Activated CD4-positive, alpha-beta memory T cell treated with anti-CD3 and anti-CD28 coated beads, Interleukin-2, amount 10 ng/mL, durations not matched to agents 7 days and 5 days (primary cell): Measurements from ENCODE around the gene COL11A2. TPM values are rescaled to one million over a fixed set of nuclear protein-coding genes. Genes with fewer than 3 reads are reported as not detected.

Experiments used
- CTCF ChIA-PET: fragments of 350-600 bp; sonication (Branson Sonifier 250); formaldehyde crosslinking; loops from one replicate; lab custom pipeline; 2021; ENCODE audit warnings: antibody characterized with exemption, inconsistent platforms; lab: Charles Lee
- POLR2A ChIA-PET: fragments of 350-600 bp; sonication (Branson Sonifier 250); formaldehyde crosslinking; loops from one replicate; lab custom pipeline; 2021; ENCODE audit warnings: antibody characterized with exemption; lab: Charles Lee
- DNase-seq: peaks from one replicate; pipeline ENCODE4 v3.0.0-alpha.2; 2020
- H3K27ac Mint-ChIP-seq: one replicate; pipeline ENCODE4 v1.8.0; 2021; ENCODE audit warnings: mild to moderate bottlenecking, mixed read lengths
- H3K27me3 Mint-ChIP-seq: one replicate; pipeline ENCODE4 v1.8.0; 2021; ENCODE audit warnings: mixed read lengths
- H3K36me3 Mint-ChIP-seq: one replicate; pipeline ENCODE4 v1.8.0; 2021; ENCODE audit warnings: low read depth, mixed read lengths
- H3K4me1 Mint-ChIP-seq: one replicate; pipeline ENCODE4 v1.8.0; 2021; ENCODE audit warnings: mixed read lengths
- H3K4me3 Mint-ChIP-seq: one replicate; pipeline ENCODE4 v1.8.0; 2021; ENCODE audit warnings: mild to moderate bottlenecking, mixed read lengths
- H3K9me3 Mint-ChIP-seq: one replicate; pipeline ENCODE4 v1.8.0; 2021; ENCODE audit warnings: mixed read lengths
- total RNA-seq, 2 experiments: library from RNA; stranded (reverse); gene quantifications; one replicate each; pipeline ENCODE4 v1.2.3, GENCODE V29; 2021

Gene COL11A2
- total RNA-seq, 2 experiments from 2014 or later: 0.53 to 0.60 TPM

DNA sequence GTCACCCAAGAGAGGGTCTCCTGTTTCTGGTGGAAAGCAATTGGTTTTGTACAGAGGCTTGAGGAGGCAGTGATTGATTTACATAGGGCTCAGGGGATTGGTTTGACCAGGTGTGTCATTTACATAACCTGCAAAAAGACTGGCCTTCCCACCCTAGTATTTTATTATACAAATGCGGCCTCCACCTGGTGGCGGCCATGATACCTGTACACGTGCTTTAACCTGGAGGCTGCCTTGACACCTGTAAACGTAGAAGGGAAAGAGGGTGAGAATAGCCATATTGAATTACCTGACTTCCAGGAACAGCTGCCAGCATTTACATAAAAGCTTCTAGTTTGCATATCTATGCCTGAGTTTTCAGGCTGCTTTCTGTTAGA, 67.8 kb downstream of the COL11A2 start:
- no peaks in the 10 kb centered on the region for H3K36me3 Mint-ChIP-seq
- peaks cover 25% of the 10 kb centered on the region for H3K4me1 Mint-ChIP-seq
- H3K27ac Mint-ChIP-seq: no peak overlapping the region
- CTCF ChIA-PET: interaction anchor here (0.7 to 5.9 kb wide), 5 partner anchors 11 to 123 kb away, joined by 3 to 62 read pairs (median 9); partner anchors contain the start of gene HLA-DPB1
- peaks cover 29% of the 10 kb centered on the region for H3K27me3 Mint-ChIP-seq
- H3K9me3 Mint-ChIP-seq: peaks cover 2% of the 10 kb centered on the region
- POLR2A ChIA-PET: no interaction called here
- no peak for DNase-seq
- H3K4me3 Mint-ChIP-seq: no peak overlapping the region

GRCh38 chr6:33123732-33124524, 68.3 kb downstream of the COL11A2 start:
- Mint-ChIP-seq H3K36me3 (no peaks in the 10 kb centered on the region), H3K4me3 (no peak overlapping the region), H3K27ac (no peak overlapping the region), H3K9me3 (peaks cover 2% of the 10 kb centered on the region), H3K27me3 (peaks cover 35% of the 10 kb centered on the region), H3K4me1 (peaks cover 19% of the 10 kb centered on the region)
- CTCF ChIA-PET: interaction anchor here (0.7 to 5.9 kb wide), 6 partner anchors 10 to 124 kb away, joined by 3 to 62 read pairs (median 6); partner anchors contain the start of gene HLA-DPB1
- POLR2A ChIA-PET: no interaction called here
- DNase-seq: peak; percentile 45

DNA sequence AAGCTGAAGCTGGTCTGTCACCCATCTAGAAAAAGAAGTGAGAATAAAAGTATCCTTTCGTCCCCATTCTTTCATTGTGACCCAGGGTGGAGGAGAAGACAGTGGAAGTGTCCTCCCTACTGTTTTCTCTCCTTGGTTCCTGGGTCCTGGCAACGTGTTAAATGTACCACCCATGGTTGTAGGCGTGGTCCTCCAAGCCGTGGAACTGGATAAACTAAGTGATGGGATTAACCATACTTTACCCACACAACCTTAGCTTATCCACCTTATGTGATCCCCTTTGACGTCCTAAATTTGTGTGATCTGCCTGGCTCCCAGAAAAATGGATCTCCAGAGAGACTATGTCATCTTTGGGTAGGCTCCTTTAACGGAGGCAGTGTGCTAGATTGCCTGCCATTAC, 69.1 kb downstream of the COL11A2 start:
- H3K4me1 Mint-ChIP-seq: peaks cover 11% of the 10 kb centered on the region
- H3K27ac Mint-ChIP-seq: no peak overlapping the region
- CTCF ChIA-PET: interaction anchor here (0.6 to 2.0 kb wide), 4 partner anchors 9 to 126 kb away, joined by 3 to 9 read pairs (median 4); no protein-coding TSS in a partner anchor
- no peak for DNase-seq
- H3K4me3 Mint-ChIP-seq: no peak overlapping the region
- no peaks in the 10 kb centered on the region for H3K36me3 Mint-ChIP-seq
- POLR2A ChIA-PET: no interaction called here
- H3K9me3 Mint-ChIP-seq: peaks cover 2% of the 10 kb centered on the region
- peaks cover 40% of the 10 kb centered on the region for H3K27me3 Mint-ChIP-seq

DNA sequence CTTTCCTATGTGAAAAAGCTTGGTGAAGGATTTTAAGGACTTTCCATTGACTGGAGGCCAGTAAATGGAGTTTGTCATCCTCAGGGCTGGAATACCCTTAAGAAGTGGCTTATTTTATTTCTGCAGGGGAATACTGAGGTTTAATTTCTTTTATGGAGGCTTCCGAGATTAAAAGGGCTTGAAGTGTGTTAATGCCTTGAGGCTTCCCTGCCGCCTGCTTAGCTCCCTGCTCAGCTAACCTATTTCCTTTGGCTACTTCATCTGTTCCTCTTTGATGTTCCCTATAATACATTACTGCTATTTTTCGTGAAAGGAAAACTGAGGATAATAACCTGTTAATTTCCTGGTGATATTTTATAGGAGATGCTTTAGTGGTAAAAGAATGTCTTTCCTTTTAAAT, 72.3 kb downstream of the COL11A2 start:
- no peak overlapping the region for H3K4me3 Mint-ChIP-seq
- H3K27ac Mint-ChIP-seq: no peak overlapping the region
- H3K36me3 Mint-ChIP-seq: no peaks in the 10 kb centered on the region
- ChIA-PET CTCF (interaction anchor here (0.6 to 5.7 kb wide), 9 partner anchors 16 to 883 kb away, joined by 3 to 36 read pairs (median 3); no protein-coding TSS in a partner anchor), POLR2A (interaction anchor here (2.6 kb wide), 1 partner anchor 129 kb away, joined by 13 read pairs; no protein-coding TSS in a partner anchor)
- peaks cover 10% of the 10 kb centered on the region for H3K4me1 Mint-ChIP-seq
- DNase-seq: no peak
- H3K27me3 Mint-ChIP-seq: peaks cover 62% of the 10 kb centered on the region
- H3K9me3 Mint-ChIP-seq: peaks cover 2% of the 10 kb centered on the region

DNA sequence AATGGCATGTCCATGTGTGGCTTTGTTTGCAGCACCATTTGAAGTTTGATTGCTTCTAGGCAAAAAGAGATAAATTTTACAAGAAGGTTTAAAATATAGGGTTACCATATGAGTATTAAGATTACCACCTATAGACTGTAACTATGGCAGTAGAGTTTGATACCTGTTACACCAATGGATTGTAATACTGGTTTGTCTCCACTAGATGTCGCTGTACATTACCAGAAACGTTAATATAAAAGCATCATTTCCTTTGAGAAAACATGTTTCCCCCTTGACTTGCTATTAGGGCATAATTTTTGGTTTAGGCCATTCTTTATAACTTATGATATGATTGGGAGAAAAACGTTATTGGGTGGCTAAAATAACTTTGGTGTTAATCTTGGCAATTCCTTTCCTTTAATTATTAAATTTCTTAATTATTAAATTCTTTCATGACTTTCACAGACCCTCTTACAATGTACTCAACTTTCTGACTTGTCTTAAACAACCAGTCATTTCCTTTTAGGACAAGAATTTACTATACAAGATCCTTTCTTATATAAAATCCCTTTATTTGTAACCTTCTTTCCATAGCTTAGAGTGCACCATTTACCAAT, 73.6 kb downstream of the COL11A2 start:
- ChIA-PET CTCF (interaction anchor here (0.6 to 5.7 kb wide), 3 partner anchors 128 to 130 kb away, joined by 3 to 36 read pairs (median 4); no protein-coding TSS in a partner anchor), POLR2A (interaction anchor here (2.6 kb wide), 1 partner anchor 130 kb away, joined by 13 read pairs; no protein-coding TSS in a partner anchor)
- no peak overlapping the region for H3K27ac Mint-ChIP-seq
- no peaks in the 10 kb centered on the region for H3K36me3 Mint-ChIP-seq
- H3K4me1 Mint-ChIP-seq: peaks cover 10% of the 10 kb centered on the region
- no peak for DNase-seq
- H3K27me3 Mint-ChIP-seq: peaks cover 70% of the 10 kb centered on the region
- no peak overlapping the region for H3K4me3 Mint-ChIP-seq
- H3K9me3 Mint-ChIP-seq: no peaks in the 10 kb centered on the region

DNA sequence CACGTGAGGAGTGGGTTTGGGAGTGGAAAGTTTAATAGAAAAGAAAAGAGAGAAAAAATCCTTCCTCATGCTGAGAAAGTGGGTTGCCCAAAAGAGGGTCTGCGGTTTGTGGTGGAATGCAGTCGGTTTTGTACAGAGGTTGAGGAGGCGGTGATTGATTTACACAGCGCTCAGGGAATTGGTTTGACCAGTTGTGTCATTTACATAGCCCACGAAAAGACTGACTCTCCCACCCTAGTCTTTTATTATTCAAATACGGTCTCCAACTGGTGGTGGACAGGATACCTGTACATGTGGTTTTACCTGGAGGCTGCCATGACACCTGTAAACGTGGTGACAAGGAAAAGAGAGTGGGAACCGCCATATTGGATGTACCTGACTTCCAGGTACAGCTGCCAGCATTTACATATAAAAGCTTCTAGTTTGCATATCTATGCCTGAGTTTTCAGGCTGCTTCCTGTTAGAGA, 74.4 kb downstream of the COL11A2 start:
- H3K36me3 Mint-ChIP-seq: no peaks in the 10 kb centered on the region
- no peaks in the 10 kb centered on the region for H3K9me3 Mint-ChIP-seq
- POLR2A ChIA-PET: no interaction called here
- H3K27ac Mint-ChIP-seq: no peak overlapping the region
- CTCF ChIA-PET: interaction anchor here (0.9 to 5.7 kb wide), 3 partner anchors 18 to 131 kb away, joined by 3 to 36 read pairs (median 4); no protein-coding TSS in a partner anchor
- DNase-seq: no peak
- H3K27me3 Mint-ChIP-seq: peaks cover 77% of the 10 kb centered on the region
- H3K4me3 Mint-ChIP-seq: no peak overlapping the region
- peaks cover 10% of the 10 kb centered on the region for H3K4me1 Mint-ChIP-seq

DNA sequence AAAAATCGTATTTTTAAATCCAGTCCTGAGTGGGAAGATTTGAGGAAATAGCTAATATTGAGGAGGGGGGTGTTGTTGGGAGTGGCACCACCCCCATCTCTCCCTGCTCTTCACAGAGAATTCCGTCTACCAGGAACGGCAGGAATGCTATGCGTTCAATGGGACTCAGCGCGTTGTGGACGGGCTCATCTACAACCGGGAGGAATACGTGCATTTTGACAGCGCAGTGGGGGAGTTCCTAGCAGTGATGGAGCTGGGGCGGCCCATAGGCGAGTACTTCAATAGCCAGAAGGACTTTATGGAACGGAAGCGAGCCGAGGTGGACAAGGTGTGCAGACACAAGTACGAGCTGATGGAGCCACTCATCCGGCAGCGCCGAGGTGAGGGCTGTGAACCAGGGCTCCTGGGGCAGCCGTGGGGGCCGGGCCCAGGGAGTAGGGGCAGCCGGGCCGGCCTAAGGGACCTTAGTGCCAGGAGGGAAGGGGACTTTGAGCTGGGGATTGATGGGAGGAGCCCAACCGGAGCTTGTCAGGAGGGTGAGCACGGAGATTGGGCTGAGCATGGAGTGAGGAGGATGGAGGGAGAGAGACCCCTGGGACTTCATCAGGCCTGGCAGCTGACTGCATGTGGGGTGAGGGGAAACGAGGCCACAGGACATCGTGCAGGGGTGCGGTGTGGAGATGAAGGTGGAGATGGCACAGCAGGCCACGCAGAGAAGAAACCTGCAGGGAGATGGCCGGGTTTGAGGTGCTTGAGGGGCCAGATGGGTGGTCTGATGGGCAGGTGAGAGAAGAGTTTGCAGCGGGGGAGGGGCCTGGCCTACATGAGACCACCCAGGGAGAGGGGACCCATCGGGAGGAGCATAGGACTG, 75.2 kb downstream of the COL11A2 start:
- no peaks in the 10 kb centered on the region for H3K36me3 Mint-ChIP-seq
- H3K9me3 Mint-ChIP-seq: no peaks in the 10 kb centered on the region
- peaks cover 83% of the 10 kb centered on the region for H3K27me3 Mint-ChIP-seq
- POLR2A ChIA-PET: interaction anchor here (0.6 to 1.0 kb wide), 2 partner anchors 66 to 392 kb away, joined by 3 read pairs; no protein-coding TSS in a partner anchor
- peaks cover 10% of the 10 kb centered on the region for H3K4me1 Mint-ChIP-seq
- no peak overlapping the region for H3K4me3 Mint-ChIP-seq
- H3K27ac Mint-ChIP-seq: no peak overlapping the region
- CTCF ChIA-PET: interaction anchor here (0.8 to 5.7 kb wide), 3 partner anchors 11 to 132 kb away, joined by 3 to 36 read pairs (median 3); no protein-coding TSS in a partner anchor
- DNase-seq: no peak

DNA sequence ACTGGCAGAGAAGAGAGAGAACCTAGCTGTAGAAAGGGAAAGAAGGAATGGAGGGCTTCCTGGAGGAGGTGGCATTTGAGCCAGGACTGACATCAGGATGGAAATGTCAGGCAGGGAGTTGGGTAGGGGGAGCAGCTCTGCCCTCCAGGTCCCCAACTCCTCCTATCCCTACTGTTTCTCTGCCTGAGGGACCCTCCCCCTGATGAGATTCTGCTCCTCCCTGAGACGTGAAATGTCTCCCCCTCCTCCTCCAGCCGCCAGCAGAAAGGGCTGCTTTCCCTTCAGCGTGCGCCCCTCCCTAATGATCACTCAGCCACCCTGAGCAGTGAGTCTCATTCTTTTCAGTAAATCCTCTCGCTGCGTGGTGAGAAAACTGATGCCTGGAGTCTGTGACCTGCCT, 75.8 kb downstream of the COL11A2 start:
- DNase-seq: no peak
- ChIA-PET CTCF (interaction anchor here (0.8 to 5.7 kb wide), 3 partner anchors 11 to 132 kb away, joined by 3 to 36 read pairs (median 3); no protein-coding TSS in a partner anchor), POLR2A (interaction anchor here (1.0 kb wide), 1 partner anchor 67 kb away, joined by 3 read pairs; no protein-coding TSS in a partner anchor)
- Mint-ChIP-seq H3K27ac (no peak overlapping the region), H3K27me3 (peaks cover 84% of the 10 kb centered on the region), H3K36me3 (no peaks in the 10 kb centered on the region), H3K9me3 (no peaks in the 10 kb centered on the region), H3K4me3 (no peak overlapping the region), H3K4me1 (peaks cover 10% of the 10 kb centered on the region)

DNA sequence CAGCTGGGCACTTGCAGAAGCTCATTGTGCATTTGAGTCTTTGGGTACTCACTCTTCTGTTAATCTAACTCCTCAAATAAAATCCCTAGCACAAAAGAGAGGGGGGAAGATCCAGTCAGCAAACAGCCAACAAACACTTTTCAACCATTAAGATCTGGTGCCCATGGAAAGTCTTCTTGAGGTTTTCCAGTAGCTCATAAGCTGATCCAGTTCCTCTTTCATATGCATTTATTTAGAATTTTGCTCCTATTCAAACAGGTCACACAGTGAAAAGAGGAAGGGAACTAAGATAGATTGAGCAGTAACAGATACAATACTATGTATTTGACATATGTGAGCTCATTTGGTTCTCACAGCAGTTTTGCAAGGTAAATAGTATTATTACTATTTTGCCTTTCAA, 77.9 kb downstream of the COL11A2 start:
- POLR2A ChIA-PET: no interaction called here
- Mint-ChIP-seq H3K36me3 (no peaks in the 10 kb centered on the region), H3K27me3 (peaks cover 88% of the 10 kb centered on the region), H3K4me1 (peaks cover 10% of the 10 kb centered on the region), H3K4me3 (no peak overlapping the region), H3K27ac (no peak overlapping the region), H3K9me3 (no peaks in the 10 kb centered on the region)
- DNase-seq: no peak
- CTCF ChIA-PET: interaction anchor here (0.7 to 0.9 kb wide), 2 partner anchors 9 to 16 kb away, joined by 3 read pairs; no protein-coding TSS in a partner anchor

DNA sequence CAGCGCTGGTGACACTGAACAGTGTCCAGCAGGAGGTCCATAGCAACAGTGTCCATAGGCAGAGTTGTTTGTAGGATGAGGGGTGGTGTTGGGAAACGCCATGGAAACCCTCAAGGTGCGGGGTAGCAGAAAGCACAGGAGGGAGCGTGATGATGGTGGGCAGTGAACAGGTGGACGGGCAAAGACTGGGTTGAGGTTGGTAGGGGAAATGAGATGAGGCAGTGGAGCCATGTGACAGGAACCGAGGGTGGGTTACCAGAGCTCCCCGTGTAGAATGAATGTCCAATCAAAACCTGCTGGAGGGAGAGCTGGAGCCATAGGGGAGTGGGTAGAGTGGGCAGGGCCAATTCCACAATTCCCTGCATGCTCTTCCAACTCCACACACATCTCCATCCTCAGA, 78.5 kb downstream of the COL11A2 start:
- ChIA-PET POLR2A (no interaction called here), CTCF (interaction anchor here (0.7 to 0.9 kb wide), 2 partner anchors 9 to 16 kb away, joined by 3 read pairs; no protein-coding TSS in a partner anchor)
- DNase-seq: no peak
- Mint-ChIP-seq H3K4me1 (peaks cover 10% of the 10 kb centered on the region), H3K36me3 (no peaks in the 10 kb centered on the region), H3K27me3 (peaks cover 87% of the 10 kb centered on the region), H3K4me3 (no peak overlapping the region), H3K9me3 (no peaks in the 10 kb centered on the region), H3K27ac (no peak overlapping the region)
